GM23338 (cell line): Measurements from ENCODE around the gene USP6NL. TPM values are rescaled to one million over a fixed set of nuclear protein-coding genes. Genes with fewer than 3 reads are reported as not detected.

Experiments
- ATAC-seq: fragments of 200-7000 bp; cut with Tn5 transposase; 3 replicates; pipeline ENCODE4 v1.9.1; 2020
- DNase-seq: peaks from one replicate; pipeline ENCODE4 v3.0.0-alpha.2; 2015; ENCODE audit warnings: low spot score
- H2AFZ ChIP-seq: fragments of 200-600 bp; sonication (generic); 2 replicates; pipeline ENCODE4 v1.8.0; 2016; ENCODE audit warnings: antibody characterized with exemption, mild to moderate bottlenecking, moderate library complexity
- H3F3A ChIP-seq: fragments of 200-600 bp; sonication (generic); replicated peaks from 2 replicates; pipeline ENCODE4 v1.8.0; 2017; ENCODE audit warnings: antibody characterized with exemption, mixed run types, low read depth
- H3K27ac ChIP-seq: fragments of 200-600 bp; sonication (generic); 2 replicates; pipeline ENCODE4 v1.6.1; 2016; ENCODE audit warnings: low read depth
- H3K27me3 ChIP-seq: fragments of 200-600 bp; sonication (generic); 2 replicates; pipeline ENCODE4 v1.8.0; 2016; ENCODE audit warnings: mild to moderate bottlenecking, mixed run types, moderate library complexity; ENCODE audit not compliant: insufficient read depth
- H3K36me3 ChIP-seq: fragments of 200-600 bp; sonication (generic); 2 replicates; pipeline ENCODE4 v1.8.0; 2016; ENCODE audit warnings: mild to moderate bottlenecking; ENCODE audit not compliant: insufficient read depth
- H3K4me1 ChIP-seq: fragments of 200-600 bp; sonication (generic); 2 replicates; pipeline ENCODE4 v1.8.0; 2016; ENCODE audit warnings: mild to moderate bottlenecking, moderate library complexity; ENCODE audit not compliant: insufficient read depth
- H3K4me2 ChIP-seq: fragments of 200-600 bp; sonication (generic); 2 replicates; pipeline ENCODE4 v1.7.1; 2017; ENCODE audit warnings: mixed run types
- H3K4me3 ChIP-seq: fragments of 200-600 bp; sonication (generic); 2 replicates; pipeline ENCODE4 v1.6.1; 2016; ENCODE audit warnings: mixed run types
- H3K79me2 ChIP-seq: fragments of 200-600 bp; sonication (generic); replicated peaks from 2 replicates; pipeline ENCODE4 v1.8.0; 2017; ENCODE audit warnings: mild to moderate bottlenecking; ENCODE audit not compliant: insufficient read depth
- H3K9me2 ChIP-seq: fragments of 200-600 bp; sonication (generic); 2 replicates; pipeline ENCODE4 v1.8.0; 2017; ENCODE audit not compliant: insufficient read depth
- H4K20me1 ChIP-seq: fragments of 200-600 bp; sonication (generic); replicated peaks from 2 replicates; pipeline ENCODE4 v1.8.0; 2017; ENCODE audit warnings: mild to moderate bottlenecking; ENCODE audit not compliant: insufficient read depth
- H3K27ac Mint-ChIP-seq: 2 replicates; pipeline ENCODE4 v1.8.0; 2020; ENCODE audit warnings: inconsistent platforms, mild to moderate bottlenecking, moderate library complexity, mixed read lengths
- H3K27me3 Mint-ChIP-seq: 3 replicates; pipeline ENCODE4 v1.8.0; 2022; ENCODE audit warnings: low read depth, mild to moderate bottlenecking, moderate library complexity, mixed read lengths, inconsistent platforms; ENCODE audit not compliant: insufficient read depth, poor library complexity
- H3K36me3 Mint-ChIP-seq: 3 replicates; pipeline ENCODE4 v1.8.0; 2021; ENCODE audit warnings: low read depth, mild to moderate bottlenecking, inconsistent platforms, moderate library complexity, mixed read lengths
- H3K4me1 Mint-ChIP-seq: 3 replicates; pipeline ENCODE4 v1.8.0; 2020; ENCODE audit warnings: mild to moderate bottlenecking, inconsistent platforms, mixed read lengths
- H3K4me3 Mint-ChIP-seq: 3 replicates; pipeline ENCODE4 v1.8.0; 2021; ENCODE audit warnings: moderate library complexity, mild to moderate bottlenecking, inconsistent platforms, mixed read lengths
- H3K9me3 Mint-ChIP-seq: 3 replicates; pipeline ENCODE4 v1.8.0; 2020; ENCODE audit warnings: moderate library complexity, mild to moderate bottlenecking, inconsistent platforms, mixed read lengths
- POLR2AphosphoS5 ChIP-seq: IDR thresholded peaks from 2 replicates; pipeline ENCODE4 v1.6.1; 2016; ENCODE audit warnings: antibody characterized with exemption, low read depth
- REST ChIP-seq: IDR thresholded peaks from one replicate; pipeline ENCODE4 v1.6.1; 2018; ENCODE audit warnings: antibody characterized with exemption; ENCODE audit not compliant: unreplicated experiment
- STAT1 ChIP-seq: IDR thresholded peaks from one replicate; pipeline ENCODE4 v1.6.1; 2016; ENCODE audit warnings: antibody characterized with exemption; ENCODE audit not compliant: unreplicated experiment
- ZNF331 ChIP-seq: fragments of 250-450 bp; sonication (Bioruptor Pico); IDR thresholded peaks from 2 replicates; pipeline ENCODE4 v1.5.0; 2020; ENCODE audit warnings: low read depth, mild to moderate bottlenecking, moderate library complexity
- ZNF462 ChIP-seq: fragments of 250-450 bp; sonication (Bioruptor Pico); IDR thresholded peaks from 2 replicates; pipeline ENCODE4 v1.5.0; 2020; ENCODE audit warnings: mild to moderate bottlenecking, moderate library complexity
- polyA plus RNA-seq: library from polyadenylated mRNA; unstranded; fragments of >200 nt; fragmentation: Nextera tagmentation; extraction: Ambion mirVana; gene quantifications from 2 replicates; pipeline ENCODE4 v1.2.1, GENCODE V29; 2016
- total RNA-seq: library from RNA; depleted of rRNA; stranded (reverse); fragments of >200 nt; shearing (Covaris generic); gene quantifications from 2 replicates; pipeline ENCODE4 v1.2.3, GENCODE V29; 2014

USP6NL gene
- total and polyA plus RNA-seq, 2 experiments from 2014 or later = 8.1 to 29.7 TPM

GRCh38 chr10:11631291-11631690 lies 19.8 kb upstream of the USP6NL start (continued):
- TF ChIP-seq ZNF462 (CRISPR knock-in tag) (no peak), REST (no peak), ZNF331 (CRISPR knock-in tag) (no peak), STAT1 (no peak)

- H3K36me3 Mint-ChIP-seq = no peaks in the 10 kb centered on the region
- Histone ChIP-seq H2AFZ (no peak overlapping the region), H3K4me2 (no peak overlapping the region)
- TF ChIP-seq POLR2AphosphoS5 (no peak), ZNF462 (CRISPR knock-in tag) (no peak)
These were observed 18.3 kb upstream of the USP6NL start for GRCh38 chr10:11629731-11630130.

More at GRCh38 chr10:11629731-11630130, 18.3 kb upstream of the USP6NL start:
- H3F3A ChIP-seq = no peaks in the 10 kb centered on the region
- Mint-ChIP-seq H3K9me3 (no peaks in the 10 kb centered on the region), H3K27me3 (no peaks in the 10 kb centered on the region), H3K27ac (no peak overlapping the region), H3K4me1 (peaks cover 3% of the 10 kb centered on the region; the same call in 1 of the 3 replicates), H3K4me3 (no peak overlapping the region)
- ATAC-seq = no peak
- no peak overlapping the region for H3K27ac ChIP-seq
- no peaks in the 10 kb centered on the region for H3K36me3 ChIP-seq
- 0 out of 2 replicates have a peak, but pooled peaks cover 4% of the 10 kb centered on the region for H3K4me1 ChIP-seq
- no peaks in the 10 kb centered on the region for H3K79me2 ChIP-seq
- no peaks in the 10 kb centered on the region for H3K27me3 ChIP-seq
- no peaks in the 10 kb centered on the region for H3K9me2 ChIP-seq
- no peak overlapping the region for H3K4me3 ChIP-seq
- DNase-seq = no peak
- no peaks in the 10 kb centered on the region for H4K20me1 ChIP-seq
